ENCODE data around the gene EDARADD.

The EDARADD gene

DNA sequence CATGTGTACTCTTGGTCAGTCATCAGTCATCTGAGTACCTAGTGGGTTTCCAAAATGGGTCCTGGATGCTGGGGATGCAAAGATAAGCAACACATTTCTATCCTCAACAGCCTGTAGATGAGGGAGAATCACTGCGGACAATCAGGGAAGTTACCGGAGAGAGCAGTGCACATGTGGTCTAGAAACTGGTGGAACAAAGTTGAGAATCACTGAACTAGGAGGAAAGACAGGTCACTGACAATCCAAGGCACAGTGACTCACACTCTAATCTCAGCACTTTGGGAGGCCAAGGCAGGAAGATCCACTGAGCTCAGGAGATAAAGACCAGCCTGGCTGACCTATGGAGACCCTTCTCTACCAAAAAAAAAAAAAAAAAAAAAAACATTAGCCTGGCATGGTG is 98.3 kb downstream of the EDARADD start:
- ATAC-seq (ENCODE audit: insufficient read depth, low read depth) (no peak), DNase-seq (no peak)
- H3K4me3 ChIP-seq (ENCODE audit: low read depth in 1 of 2, low read length in 2 of 2): no peak overlapping the region
- H3K27ac ChIP-seq (ENCODE audit: low read length): no peak overlapping the region
- no peak overlapping the region for H2AFZ ChIP-seq (ENCODE audit: low read depth, low read length)
- peaks cover 3% of the 10 kb centered on the region for H3K27me3 ChIP-seq (ENCODE audit: insufficient read depth, low read length, poor library complexity)
- H3K9me3 ChIP-seq (ENCODE audit: insufficient read depth, low read length, severe bottlenecking): no peaks in the 10 kb centered on the region
- no peaks in the 10 kb centered on the region for H3K79me2 ChIP-seq (ENCODE audit: insufficient read depth, low read length)
- TF ChIP-seq EZH2 (IDR thresholded peaks at IDR 0.05; ENCODE audit: borderline replicate concordance, low read depth, low read length, severe bottlenecking) (no peak), CTCF (IDR thresholded peaks at IDR 0.05; ENCODE audit: borderline replicate concordance, extremely low read depth, low read length, poor library complexity, severe bottlenecking) (no peak)
- H3K4me1 ChIP-seq (ENCODE audit: insufficient read depth, low read length): no peaks in the 10 kb centered on the region
- no peaks in the 10 kb centered on the region for H3K36me3 ChIP-seq (ENCODE audit: insufficient read depth, low read length)
- H3K9ac ChIP-seq (ENCODE audit: low read depth, low read length): no peak overlapping the region
- H4K20me1 ChIP-seq (ENCODE audit: insufficient read depth, low read length): no peaks in the 10 kb centered on the region
- H3K4me2 ChIP-seq (ENCODE audit: insufficient read depth, low read length): no peak overlapping the region

- Histone ChIP-seq H3K27me3 (ENCODE audit: insufficient read depth, low read length, poor library complexity) (peaks cover 3% of the 10 kb centered on the region), H3K27ac (ENCODE audit: low read length) (no peak overlapping the region), H2AFZ (ENCODE audit: low read depth, low read length) (no peak overlapping the region), H3K79me2 (ENCODE audit: insufficient read depth, low read length) (no peaks in the 10 kb centered on the region), H3K4me3 (ENCODE audit: low read depth in 1 of 2, low read length in 2 of 2) (no peak overlapping the region), H3K9ac (ENCODE audit: low read depth, low read length) (no peak overlapping the region), H4K20me1 (ENCODE audit: insufficient read depth, low read length) (no peaks in the 10 kb centered on the region), H3K4me1 (ENCODE audit: insufficient read depth, low read length) (no peaks in the 10 kb centered on the region), H3K9me3 (ENCODE audit: insufficient read depth, low read length, severe bottlenecking) (no peaks in the 10 kb centered on the region), H3K4me2 (ENCODE audit: insufficient read depth, low read length) (no peak overlapping the region), H3K36me3 (ENCODE audit: insufficient read depth, low read length) (no peaks in the 10 kb centered on the region)
- ATAC-seq (ENCODE audit: insufficient read depth, low read depth): no peak
- no peak for TF ChIP-seq CTCF (IDR thresholded peaks at IDR 0.05; ENCODE audit: borderline replicate concordance, extremely low read depth, low read length, poor library complexity, severe bottlenecking)
- TF ChIP-seq EZH2 (IDR thresholded peaks at IDR 0.05; ENCODE audit: borderline replicate concordance, low read depth, low read length, severe bottlenecking): no peak
- DNase-seq: no peak
These were observed 100.0 kb downstream of the EDARADD start for GRCh38 chr1:236494082-236494481.

GRCh38 chr1:236494586-236495466 is 100.7 kb downstream of the EDARADD start:
- no peak for DNase-seq
- H3K36me3 ChIP-seq (ENCODE audit: insufficient read depth, low read length): no peaks in the 10 kb centered on the region

More at GRCh38 chr1:236494586-236495466, 100.7 kb downstream of the EDARADD start:
- no peaks in the 10 kb centered on the region for H4K20me1 ChIP-seq (ENCODE audit: insufficient read depth, low read length)
- no peaks in the 10 kb centered on the region for H3K4me1 ChIP-seq (ENCODE audit: insufficient read depth, low read length)
- H3K27ac ChIP-seq (ENCODE audit: low read length): no peak overlapping the region
- H3K4me3 ChIP-seq (ENCODE audit: low read depth in 1 of 2, low read length in 2 of 2): no peak overlapping the region
- H2AFZ ChIP-seq (ENCODE audit: low read depth, low read length): no peak overlapping the region
- H3K4me2 ChIP-seq (ENCODE audit: insufficient read depth, low read length): no peak overlapping the region
- H3K9me3 ChIP-seq (ENCODE audit: insufficient read depth, low read length, severe bottlenecking): no peaks in the 10 kb centered on the region
- H3K27me3 ChIP-seq (ENCODE audit: insufficient read depth, low read length, poor library complexity): peaks cover 3% of the 10 kb centered on the region
- no peak for ATAC-seq (ENCODE audit: insufficient read depth, low read depth)
- TF ChIP-seq CTCF (IDR thresholded peaks at IDR 0.05; ENCODE audit: borderline replicate concordance, extremely low read depth, low read length, poor library complexity, severe bottlenecking) (no peak), EZH2 (IDR thresholded peaks at IDR 0.05; ENCODE audit: borderline replicate concordance, low read depth, low read length, severe bottlenecking) (no peak)
- H3K9ac ChIP-seq (ENCODE audit: low read depth, low read length): no peak overlapping the region
- H3K79me2 ChIP-seq (ENCODE audit: insufficient read depth, low read length): no peaks in the 10 kb centered on the region
